Left kidney (tissue), 2 donors: ENCODE measurements around the gene CASKIN1. TPM values are rescaled to one million over a fixed set of nuclear protein-coding genes. Genes with fewer than 3 reads are reported as not detected.
"Not testable (repeated sequence)": the region's sequence is repeated elsewhere in the genome, so short reads cannot be mapped to it uniquely, and the experiment has no call there.

Experiments
- DNase-seq: peaks from one replicate; pipeline ENCODE4 v3.0.0-alpha.2; 2013
- polyA plus RNA-seq: library from polyadenylated mRNA; unstranded; fragments of 120-200 nt; gene quantifications from one replicate; pipeline ENCODE4 v1.2.1, GENCODE V29; 2013; ENCODE audit not compliant: insufficient read length

CASKIN1 gene
- polyA plus RNA-seq, 1 donor: 1.5 TPM

DNA sequence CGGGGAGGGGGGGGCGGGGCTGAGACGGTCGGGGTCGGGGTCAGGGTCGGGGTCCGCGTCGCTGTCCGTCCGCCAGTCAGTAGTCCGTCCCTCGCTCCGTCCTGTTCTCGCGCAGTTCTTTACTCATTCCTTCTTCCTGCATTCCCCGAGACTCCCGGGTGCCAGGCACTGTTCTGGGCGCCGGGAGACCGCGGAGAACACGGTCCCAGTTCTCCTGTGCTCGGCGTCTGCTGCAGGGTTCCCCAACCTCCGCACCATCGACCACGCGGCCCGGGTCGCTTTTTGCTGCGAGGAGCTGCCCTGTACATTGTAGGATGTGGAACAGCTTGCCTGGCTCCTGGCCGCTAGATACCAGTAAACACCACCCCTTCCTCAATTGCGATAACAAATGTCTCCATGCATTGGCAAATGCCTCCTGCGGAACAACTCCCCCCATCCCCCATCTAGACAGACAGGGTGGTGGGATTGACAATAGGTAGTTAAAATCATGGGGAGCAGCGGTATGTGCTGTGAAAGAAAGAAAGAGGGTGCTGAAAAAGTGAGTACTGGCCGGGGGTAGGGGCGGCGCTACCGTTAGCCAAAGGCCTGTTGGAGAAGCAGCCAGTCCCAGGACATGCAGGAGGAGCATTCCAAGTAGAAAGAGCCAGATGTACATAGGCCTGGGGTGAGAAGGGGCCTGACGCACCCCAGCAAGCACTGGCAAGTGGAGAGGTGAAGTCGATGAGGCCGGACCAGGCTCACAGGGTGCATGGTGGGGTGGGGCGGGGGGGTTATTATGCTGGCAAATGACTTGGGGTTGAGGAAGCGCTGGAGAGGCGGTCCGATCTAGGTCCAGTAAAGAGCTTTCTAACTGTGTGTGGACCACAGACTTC lies 40.2 kb downstream of the CASKIN1 start:
- no peak for DNase-seq

DNA sequence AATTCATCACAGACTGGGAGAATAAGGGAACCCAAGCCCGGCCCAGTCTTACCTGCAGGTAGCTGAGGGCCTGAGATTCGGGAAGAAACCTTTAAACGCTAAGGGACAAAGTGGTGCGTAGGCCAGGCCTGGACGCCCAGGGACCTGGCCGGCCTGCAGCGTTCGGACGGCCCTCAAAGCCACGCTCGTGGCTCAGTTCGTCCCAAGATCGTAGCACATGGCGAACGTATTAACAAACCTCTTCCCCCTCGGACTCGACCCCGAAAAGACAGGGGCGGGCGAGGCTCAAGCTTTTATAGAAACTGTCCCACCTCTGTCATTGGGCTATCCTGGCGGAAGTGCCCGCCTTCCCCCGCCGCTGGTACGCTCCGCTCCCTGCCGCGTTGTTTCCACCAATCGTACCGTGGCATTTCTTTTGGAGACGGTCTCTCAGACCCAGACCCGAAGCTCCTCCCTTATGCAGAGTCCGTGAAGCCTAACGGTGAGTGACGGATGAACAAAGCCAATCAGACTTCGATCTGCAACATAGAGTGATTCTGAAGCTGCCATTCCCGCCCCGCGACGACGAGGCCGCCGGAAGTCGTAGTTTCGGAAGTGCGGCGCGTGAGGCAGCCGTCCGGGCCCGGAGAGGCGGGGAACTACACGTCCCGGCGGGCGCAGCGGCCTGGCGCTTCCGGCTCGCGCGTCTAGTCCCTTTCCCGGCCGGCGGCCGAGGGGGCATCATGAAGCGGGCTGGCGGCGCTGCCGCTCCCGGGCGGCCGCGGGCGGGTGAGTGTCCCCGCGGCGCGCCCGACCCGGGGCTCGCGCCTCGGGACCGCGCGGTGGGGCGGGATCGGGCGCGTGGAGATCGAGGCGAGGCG lies 41.1 kb downstream of the CASKIN1 start, which contains the start of gene TRAF7:
TRAF7 (plus strand) TSS at position 692 of the 860 bp plus-strand sequence. CDS start 8,139 bp downstream, outside the sequence.
- DNase-seq: peak; percentile 100

DNA sequence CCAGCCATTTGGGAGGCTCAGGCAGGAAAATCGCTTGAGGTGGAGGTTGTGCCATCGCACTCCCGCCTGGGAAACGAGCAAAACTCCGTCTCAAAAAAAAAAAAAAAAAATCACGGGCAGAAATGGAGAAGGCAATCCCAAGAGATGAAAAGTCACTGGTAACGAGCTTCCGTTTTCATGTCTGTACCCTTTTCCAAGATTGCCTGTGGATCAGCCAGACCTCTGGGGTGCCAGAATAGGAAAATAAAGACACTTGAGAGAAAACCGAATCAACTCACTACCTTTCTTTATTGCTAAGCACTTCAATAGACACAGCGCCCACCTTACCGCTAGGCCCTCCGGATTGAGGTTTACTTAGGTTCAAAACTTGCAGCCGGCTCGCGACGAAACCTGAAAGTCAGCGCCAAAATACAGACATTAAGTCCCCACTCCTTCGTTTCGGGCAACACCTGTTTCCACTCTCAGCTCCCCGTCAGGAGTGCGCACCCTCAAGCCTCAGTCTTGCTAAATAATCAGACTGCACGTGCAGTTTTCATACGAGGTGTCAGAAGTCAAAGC lies 41.8 kb downstream of the CASKIN1 start:
- DNase-seq: no peak

DNA sequence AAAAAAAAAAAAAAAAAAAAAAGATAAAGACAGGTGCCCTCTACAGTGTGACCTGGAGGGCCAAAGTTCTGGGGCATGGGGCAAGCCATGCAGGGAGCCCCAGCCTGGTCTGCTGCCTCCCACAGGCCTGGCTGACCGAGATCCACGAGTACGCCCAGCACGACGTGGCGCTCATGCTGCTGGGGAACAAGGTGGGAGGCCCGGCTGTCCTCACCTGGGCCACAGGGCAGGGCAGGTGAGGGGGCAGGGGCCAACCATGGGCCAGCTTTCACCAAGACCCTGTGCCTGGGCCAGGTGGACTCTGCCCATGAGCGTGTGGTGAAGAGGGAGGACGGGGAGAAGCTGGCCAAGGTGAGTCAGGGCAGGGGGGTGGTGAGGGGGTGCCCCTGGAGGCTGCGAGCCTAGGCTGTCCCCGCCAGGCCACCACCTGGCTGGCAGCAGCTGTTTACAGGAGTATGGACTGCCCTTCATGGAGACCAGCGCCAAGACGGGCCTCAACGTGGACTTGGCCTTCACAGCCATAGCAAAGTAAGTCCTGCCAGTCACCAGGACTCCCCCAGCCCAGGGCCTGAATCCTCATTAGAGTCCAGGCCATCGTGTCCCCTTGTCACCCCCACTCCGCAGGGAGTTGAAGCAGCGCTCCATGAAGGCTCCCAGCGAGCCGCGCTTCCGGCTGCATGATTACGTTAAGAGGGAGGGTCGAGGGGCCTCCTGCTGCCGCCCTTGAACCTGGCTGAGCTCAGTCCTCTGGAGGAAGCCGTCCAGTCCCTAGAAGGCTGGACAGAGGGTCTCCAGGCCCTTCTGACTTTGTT lies 43.5 kb downstream of the CASKIN1 start:
- DNase-seq: no peak

DNA sequence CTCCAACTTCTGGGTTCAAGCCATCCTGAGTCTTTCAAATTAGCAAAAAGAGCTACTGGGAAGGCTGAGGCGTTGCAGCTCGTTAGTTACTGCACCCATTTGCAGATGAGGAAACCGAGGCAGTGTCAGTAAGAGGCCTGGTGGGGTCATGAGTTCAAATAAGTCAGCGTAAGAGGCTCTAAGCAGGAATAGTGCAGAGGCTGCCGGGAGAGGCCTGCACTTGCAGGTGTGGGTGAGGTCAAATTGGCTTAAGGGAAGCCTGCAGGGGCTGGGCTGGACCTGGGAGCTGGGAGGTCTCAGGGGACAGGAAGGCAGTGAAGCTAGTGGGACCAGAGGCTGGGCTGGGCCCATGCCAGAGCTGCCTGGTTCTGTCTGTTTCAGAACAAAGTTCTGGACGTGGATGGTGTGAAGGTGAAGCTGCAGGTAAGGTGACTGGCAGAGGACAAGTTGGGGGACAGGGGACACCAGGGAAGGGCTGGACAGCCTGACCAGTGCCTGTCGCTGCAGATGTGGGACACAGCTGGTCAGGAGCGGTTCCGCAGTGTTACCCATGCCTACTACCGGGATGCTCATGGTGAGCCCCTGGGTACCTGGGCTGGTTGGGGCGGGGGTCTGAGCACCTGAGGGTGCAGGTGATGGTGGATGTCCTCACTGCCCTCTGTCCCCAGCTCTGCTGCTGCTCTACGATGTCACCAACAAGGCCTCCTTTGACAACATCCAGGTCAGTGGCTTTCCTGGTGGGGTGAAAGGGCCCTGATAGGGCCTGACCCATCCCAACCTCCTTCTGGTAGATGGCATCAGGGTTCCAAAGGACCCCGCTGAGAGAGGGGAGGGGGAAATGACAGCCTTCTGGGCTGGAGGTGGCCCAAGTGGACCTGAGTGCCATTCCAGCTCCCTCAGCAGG lies 45.0 kb downstream of the CASKIN1 start:
- DNase-seq: no peak

DNA sequence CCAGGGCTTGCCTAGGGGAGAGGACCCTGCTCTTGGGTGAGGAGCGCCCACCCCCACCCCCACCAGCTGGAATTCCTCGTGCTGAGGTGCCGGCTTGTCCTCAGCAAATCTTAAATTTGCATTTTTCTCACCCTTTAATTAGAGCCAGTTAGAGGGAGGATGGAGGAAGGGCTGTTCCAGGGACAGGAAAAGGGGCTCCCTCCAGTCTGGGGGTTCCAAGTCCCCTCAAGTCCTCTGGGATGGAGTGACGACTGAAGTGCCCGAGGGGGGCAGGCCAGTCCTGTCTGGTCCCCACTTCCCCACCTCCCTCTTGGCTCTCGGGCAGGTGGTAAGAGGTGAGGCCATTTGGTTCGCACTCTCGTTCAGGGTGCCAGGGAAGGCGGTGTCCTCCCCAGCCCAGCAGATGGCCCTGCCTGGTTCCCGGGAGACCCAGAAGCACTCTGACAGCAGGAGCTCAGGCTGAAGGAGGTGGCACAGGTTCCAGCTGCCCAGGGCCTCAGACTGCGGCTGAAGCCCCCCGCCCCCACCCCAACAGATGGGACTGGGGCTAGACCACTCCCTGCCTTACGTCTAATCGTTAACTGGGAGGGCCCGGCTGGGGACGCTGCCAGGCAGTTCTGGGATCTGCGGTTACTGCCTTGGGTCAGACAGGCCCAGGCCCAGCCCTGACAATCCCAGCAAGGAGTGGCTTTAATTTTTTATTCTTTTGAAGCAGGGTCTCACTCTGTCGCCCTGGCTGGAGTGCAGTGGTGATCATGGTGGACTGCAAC lies 45.8 kb downstream of the CASKIN1 start:
- DNase-seq: no peak

DNA sequence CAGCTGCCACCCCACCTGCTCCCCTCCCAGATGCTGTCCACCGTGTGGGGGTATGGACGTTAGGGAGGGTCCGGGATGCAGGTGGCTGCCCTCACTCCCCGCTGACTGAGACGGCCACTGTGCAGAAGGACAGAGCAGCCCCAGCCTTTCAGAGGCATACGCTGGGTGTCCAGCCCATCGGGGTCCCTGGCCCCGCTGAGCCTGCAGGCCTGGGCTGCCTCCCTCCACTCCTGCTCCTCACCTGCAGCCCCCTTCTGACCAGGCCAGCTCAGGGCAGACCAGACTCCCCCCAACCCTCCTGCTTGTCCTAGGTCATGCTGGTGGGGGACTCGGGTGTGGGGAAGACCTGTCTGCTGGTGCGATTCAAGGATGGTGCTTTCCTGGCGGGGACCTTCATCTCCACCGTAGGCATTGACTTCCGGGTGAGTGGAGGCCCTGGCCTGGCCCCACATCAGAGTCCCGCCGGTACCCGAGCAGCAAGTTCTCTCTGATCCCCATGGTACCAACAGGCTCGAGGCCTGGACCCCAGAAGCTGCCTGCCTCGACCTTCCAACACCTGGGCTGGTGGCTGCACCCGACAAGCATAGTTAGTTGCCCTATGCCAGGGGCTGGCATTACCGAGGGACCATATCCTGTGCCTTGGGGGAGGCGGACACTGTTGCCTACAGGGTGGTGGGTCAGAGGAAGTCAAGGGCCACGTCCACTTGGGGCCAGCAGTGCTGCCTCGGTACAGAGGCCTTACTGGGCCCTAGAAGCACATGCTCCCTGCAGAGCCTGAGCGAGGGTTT lies 46.6 kb downstream of the CASKIN1 start:
- DNase-seq: no peak

DNA sequence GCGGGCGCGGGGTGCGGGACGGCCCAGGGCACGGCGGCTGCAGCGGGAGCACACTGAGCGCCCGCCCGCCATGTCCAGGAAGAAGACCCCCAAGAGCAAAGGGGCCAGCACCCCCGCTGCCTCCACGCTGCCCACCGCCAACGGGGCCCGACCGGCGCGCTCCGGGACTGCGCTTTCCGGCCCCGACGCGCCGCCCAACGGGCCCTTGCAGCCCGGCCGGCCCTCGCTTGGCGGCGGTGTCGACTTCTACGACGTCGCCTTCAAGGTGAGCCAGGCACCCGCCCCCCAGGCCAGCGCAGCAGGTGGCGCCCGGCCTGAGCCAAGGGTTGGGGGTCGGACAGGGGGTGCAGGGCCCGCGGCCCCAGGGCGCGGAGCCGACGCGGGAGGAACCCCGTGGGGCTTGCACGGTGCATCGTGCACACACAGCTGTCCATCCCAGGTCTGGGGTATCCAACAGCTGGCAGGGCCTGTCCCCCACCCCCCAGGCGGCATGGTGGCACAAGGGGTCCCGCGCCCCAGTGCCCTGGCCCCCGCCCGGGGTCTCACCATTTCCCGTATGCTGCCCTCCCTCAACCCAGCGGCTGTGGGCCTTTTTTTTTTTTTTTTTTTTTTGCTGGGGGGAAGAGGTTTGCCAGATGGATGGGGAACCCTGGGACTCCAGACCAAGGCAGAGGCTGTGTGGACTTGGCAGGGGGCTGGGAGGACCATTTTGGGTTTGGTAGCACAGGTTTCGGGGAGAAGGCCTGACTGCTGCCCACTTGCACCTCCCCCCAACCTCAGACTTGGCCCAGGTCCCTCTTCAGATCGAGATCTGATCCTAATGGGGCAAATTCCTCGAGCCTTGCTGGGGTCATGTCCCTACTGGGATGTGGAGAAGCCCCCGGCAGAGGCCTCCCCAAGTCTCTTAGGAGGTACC lies 47.4 kb downstream of the CASKIN1 start:
- no peak for DNase-seq

DNA sequence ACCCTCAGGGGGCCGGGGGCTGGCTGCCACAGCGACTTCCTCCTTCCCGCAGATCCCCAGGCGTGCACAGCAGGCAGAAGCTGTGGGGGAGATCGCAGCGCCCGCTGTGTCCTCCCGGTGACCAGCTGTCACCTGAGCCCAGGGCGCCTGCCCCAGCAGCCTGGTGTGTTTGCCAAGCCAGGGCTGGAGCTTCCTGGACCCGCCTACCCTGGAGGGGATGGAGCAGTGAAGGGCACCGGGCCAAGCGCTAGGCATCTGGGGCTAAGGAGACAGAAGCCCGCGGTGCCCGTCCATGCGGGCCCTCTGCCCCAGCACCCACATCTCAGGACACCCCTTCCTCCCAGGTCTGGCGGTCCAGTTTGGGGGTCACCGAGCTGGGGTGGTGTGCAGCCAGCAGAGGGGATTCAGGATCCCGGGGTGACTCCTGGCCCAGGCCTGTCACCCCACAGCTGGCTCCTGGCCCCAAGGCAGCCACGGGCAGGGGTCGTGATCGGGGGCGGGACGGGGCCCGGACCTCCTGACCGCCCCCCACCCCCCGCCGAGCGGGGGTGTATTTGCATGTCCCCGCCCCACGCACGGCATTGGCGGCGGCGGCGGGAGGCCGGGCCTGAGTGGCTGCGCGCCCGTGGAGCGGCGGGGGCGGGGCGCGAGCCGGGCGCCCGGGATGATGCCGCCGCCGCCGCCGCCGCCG lies 48.3 kb downstream of the CASKIN1 start, which contains the start of gene RAB26:
RAB26 (plus strand) TSS at position 645 of the 691 bp plus-strand sequence. CDS start 159 bp downstream, outside the sequence.
- peak; percentile 56 for DNase-seq

DNA sequence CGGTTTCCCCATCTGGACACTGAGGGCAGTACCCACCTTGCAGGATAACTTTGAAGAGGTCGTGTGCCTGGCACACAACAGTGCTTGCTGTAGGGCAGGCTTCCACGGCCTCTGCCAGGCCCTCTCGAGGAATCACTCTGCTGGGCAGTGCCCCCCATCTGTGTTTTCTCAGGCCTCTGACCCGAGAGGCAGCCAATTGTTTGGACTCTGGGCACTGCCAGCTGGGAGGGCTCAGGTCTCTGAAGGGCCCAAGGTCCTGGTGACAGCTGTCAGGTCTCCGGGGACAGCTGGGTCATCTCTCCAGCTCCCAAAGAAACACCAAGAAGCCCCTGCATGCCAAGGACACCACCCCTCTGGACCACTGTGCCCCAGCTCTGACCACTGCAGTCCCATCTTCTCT lies 49.0 kb downstream of the CASKIN1 start:
- no peak for DNase-seq

DNA sequence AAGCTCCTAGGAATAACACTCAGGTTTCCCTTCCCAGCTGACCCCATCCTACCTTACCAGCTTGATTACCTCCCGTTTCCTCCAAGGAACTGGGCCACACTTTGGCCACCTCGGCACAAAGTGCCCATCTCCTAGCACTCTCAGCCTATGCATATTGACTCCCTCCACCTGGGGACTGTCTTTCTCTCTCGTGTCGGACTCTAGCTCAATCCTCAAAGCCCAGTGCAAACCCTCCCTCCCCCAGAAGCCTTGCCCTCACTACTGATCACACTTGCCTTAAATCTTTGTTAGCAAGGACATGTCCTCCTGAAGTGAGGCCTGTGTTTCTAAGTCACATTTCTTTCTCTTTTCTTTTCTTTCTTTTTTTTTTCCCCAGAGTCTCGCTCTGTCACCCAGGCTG lies 50.6 kb downstream of the CASKIN1 start:
- no peak for DNase-seq

DNA sequence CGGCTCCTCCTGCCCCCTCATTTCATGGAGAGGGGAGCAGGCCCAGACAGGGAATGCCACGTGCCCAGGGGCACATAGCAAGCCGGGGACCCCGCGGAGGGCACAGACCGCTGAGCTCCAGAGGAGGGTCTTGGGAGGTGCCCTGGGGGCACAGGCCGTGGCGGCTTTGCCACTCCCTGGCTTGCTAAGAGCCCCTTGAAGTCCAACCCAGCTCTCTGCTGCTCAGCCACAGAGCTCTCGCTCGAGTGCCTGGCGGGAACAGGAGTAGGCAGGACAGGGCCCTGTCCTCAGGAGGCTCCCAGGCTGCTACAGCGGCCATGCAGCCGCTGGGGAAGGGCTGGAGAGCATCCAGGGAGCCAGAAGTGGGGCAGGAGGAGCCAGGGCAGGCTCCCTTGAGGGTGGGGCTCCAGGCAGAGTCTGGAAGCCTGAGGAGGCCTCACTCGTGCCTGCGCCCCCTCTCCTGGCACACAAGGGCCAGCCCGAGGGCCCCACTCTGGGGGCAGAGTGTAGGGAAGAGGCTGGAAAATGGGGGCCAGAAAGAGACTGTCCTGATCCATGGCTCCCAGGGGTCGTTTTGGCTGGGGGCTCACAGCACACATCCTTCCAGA lies 52.4 kb downstream of the CASKIN1 start:
- no peak for DNase-seq

DNA sequence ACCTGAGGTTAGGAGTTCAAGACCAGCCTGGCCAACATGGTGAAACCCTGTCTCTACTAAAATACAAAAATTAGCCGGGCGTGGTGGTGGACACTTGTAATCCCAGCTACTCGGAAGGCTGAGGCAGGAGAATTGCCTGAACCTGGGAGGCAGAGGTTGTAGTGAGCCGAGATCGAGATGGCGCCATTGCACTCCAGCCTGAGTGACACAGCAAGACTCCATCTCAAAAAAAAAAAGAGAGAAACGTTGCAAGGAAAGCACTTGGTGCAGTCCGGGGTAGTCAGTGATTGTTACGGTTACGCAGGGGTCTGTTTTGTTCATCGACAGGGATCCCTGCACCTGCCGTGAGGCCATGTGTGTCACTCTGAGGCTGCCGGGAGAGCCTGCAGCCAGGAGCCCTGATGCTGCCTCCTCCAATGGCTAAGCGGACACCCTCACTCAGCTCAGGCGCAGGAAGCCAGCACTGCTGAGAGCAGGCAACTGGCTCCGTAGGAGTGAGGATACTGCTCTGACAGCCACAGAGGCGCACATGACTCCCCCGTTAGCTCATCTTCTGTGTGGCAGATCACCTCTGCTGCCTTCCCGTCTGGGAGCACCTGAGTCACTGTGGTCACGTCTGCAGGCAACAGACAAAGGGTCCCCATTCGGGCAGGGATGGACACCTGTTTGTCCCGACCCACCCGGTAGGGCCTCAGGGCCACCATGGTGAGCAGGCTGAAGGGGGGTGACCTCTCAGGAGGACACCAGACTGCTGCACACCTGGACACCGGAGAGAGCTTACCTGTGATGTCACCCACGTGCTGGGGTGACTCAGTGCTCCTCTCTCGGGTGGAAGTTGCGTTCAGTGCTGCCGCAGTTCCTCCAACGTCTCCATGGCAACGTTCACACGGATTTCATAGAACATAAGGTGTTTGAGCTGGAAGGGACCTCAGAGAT lies 53.2 kb downstream of the CASKIN1 start:
- DNase-seq: no peak

DNA sequence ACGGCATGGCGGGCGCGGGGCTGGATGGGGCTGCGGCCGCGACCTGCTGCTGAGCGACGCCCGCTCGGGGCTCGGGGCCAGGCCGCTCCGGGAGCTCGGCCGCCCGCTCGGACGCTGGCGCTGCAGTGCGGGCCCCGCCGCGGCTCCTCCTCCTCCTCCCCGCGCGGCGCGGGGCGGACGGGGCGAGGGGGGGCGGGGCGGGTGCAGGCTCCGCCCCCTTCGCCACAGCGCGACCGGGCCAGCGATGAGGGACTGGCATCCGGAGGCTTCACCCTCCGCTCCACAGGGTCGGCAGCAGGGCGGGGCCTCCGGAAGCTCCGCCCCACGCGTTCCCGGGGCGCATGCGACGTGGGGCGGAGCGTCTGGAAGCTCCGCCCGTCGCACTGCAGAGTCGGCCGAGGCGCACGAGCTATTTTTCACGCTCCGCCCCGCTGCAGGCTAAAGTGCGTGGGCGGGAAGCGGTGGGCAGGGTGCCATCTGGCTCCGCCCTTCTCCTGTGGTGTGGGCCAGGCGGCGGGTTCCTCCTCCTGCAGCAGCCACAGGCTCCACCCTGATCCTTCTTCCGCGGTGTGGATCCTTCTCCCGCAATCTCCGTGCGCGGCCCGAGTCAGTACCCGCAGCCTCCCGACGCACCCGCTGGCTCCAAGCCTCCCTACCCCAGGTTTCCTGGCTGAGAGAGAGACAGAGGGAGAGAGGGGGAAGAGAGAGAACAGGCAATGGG lies 60.5 kb downstream of the CASKIN1 start, which contains the start of gene PKD1:
PKD1 (minus strand) TSS at position 129 of the 721 bp plus-strand sequence. CDS start 209 bp downstream, outside the sequence.
- DNase-seq: peak; percentile 91

DNA sequence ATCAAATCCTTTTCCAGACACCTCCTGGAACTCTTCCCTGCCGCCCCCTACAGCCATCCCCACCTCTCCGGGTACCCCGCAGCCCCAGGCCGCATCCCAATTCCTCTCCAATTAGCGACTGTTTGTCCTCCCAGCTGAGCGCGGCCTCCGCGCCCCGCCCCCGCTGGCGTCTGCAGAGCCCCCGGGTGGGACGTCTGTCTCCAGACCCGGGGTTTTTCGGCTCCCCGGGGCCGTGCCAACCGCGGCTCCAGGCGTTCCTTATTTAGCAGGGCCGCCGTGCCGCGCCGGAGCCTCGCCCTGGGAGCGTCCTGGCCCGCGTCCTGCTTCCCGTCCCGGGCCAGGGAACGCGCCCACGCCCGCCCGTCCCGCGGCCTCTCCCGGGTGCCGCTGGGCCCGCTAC lies 61.3 kb downstream of the CASKIN1 start:
- DNase-seq: not testable (repeated sequence)
